NCI-H128 (cell line): ENCODE data around the gene ARSB.

ENCODE experiments used
- DNase-seq: peaks from one replicate; lab custom pipeline; 2025; ENCODE audit not compliant: unreplicated experiment; lab: John Stamatoyannopoulos, UW

ARSB gene

DNA sequence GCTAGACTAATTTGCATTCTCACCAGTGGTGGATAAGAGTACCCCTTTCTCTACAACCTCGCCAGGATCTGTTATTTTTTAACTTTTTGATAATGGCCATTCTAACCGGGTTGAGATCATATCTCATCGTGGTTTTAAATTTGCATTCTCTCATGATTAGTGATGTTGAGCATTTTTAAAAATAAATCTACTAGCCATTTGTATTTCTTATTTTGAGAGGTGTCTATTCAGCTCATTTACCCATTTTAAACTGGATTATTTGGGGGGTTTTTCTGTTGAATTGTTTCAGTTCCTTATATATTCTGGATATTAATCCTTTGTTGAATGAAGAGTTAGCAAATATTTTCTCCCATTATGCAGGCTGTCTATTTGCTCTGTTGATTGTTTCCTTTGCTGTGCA lies 139.6 kb downstream of the ARSB start:
- DNase-seq: no peak

DNA sequence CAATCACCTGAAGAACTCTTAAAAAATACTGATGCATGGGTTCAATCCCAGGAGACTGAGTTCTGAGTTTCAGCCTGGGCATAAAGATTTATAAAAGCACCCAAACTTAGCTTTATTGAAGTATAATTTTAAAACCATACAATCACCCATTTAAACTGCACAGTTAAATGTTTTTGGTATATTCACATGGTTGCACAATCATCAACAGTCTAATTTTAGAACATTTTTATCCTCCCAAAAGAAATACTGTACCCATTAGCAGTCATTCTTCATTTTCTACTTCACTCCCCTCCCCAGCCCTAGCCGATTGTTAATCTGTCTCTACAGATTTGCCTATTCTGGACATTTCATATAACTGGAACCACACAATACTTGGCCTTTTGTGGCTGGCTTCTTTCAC lies 141.7 kb downstream of the ARSB start:
- no peak for DNase-seq

DNA sequence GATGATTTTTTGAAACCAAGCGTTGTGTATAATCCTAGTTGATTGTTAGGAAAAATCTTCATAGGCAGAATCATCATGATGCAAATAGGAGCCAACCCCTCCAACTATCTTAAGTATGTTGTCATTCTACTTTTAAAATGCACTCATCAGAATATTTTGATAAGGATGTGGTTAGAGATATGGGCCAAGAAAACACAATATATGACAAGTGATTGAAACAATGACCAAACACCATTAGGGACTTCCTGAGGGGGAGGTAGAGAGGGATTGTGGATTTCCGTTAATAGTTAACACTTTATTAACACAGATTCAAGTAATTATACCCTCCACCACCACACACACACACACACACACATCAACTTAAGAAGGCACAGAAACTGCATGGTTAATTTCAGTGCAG lies 143.3 kb downstream of the ARSB start:
- DNase-seq: no peak

DNA sequence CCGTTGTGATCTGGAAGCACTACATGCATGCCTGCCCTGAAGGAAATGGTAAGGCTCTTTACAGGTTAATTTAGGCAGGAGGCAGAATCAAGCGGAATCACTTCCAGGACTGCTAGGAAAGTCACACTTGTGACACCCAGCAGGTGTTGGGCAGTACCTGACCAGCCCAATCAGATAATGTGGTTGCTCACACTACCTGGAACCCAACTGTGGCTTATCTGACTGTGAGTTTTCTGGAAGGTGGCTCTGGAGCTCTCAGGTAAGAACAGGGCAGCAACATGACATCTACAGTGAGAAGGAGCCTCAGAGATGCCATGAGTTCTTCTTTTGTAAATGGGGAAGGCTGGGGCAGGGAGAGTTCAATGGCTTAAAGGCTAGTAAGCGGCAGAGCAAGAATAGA lies 146.4 kb downstream of the ARSB start:
- no peak for DNase-seq

DNA sequence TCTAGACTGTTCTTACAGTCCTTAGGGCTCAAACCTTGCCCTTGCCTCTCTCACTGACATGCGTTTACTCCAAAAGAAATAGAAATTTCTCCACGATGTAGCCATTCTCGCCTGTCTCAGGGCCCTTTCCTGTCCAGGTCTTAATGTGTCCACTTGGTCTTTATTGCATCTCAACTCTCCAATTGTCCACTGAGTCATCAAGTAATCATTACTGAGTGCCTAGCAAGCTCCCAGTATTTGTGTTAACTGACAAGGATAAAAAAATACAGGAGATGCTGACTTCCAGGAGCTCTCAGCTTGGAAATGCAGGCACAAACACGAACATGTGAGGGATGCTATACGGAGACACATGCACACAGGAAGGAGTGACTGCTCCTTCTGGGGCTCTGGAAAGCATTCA lies 147.3 kb downstream of the ARSB start:
- DNase-seq: no peak

DNA sequence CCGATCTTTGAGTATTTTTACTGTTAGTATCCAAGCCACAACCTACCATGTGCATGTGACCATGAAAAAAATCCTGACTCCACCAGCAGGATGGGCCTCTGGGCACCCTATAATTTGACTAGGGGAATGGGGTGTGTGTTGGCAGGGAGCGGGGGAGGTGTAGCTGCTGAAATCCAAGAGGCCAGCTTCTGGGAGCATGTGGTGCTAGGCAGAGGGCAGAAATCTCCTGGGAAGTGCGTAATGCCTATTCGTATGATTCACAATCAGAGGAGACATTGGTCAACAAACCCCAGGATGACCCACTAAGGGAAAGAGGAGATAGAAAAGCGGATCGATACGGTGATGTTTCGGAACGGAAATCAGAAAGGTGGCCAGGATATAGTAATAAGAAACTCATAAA lies 149.9 kb downstream of the ARSB start:
- DNase-seq: no peak

DNA sequence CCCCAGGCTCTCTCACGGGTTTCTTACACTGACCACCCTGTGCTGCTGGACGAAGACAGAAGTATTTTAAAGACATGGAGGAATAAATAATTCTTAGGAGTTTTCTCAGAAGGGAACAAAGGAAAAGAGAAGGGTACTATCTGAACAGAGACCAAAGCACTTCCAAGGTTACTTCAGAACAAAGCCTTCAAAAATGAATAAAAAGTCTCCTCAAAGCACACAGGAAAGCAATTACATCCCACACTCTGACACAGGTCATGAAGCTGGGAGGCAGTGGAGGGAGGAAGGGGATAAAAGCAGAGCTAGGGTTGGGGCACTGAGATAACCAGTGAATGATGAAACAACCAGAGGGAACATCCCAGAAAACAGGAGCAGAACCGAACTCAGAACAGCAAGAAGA lies 151.8 kb downstream of the ARSB start:
- no peak for DNase-seq

DNA sequence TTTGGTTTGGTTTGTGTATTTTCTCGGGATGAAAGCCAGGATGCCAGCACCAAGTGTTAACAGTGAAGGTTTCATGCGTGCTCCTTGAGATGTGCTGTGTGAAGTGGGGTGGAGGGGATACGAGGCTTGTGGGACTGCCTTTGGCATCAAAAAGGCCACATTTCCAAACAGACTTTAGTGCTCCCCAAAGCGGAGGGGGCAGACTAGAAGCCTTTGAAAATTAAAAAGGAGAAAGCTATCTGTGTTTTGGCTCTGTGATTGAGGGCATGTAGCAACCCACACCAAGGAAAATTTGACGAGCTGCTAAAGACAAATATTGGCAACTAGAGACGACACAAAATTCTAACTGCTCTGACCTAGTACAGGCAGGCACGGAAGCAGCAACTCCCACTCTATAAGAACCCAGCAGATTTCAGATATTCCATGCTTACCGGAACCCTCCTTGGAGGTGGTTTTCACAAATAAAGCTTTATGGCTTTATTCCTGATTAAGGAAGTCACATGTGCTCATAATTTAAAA lies 154.5 kb downstream of the ARSB start:
- no peak for DNase-seq

DNA sequence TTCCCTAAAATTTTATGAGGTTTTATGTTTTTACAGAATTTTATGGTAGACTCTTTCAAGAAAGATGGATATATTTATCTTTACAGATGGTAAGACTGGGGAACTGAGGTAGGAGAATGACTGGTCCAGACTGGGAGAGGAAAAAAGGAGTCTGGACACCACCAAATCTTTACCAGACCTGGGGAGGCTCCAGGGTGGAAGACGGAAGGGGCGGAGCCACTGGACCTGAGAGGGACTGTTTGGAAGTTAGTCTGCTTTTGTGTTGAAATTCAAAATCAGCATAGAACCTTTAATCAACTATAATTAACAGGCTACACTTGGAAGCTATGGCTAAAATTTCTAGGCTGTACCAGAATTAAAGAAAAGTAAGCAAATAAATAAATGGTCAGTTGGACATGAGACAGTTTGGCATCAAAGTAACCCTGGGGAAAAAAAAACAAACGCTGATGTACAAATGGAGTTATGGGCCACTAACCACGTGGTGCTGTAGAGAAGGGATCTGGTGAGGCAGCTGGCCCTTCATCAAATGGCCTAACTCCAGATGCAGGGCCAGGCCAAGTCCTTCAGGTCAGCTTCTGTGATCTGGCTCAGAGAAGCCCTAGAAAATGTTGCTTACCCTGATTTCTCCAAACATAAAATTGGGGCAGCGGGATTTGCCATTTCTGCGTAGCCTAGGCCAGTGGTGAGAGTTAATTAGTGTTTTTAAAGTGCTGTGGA lies 155.1 kb downstream of the ARSB start:
- DNase-seq: no peak

DNA sequence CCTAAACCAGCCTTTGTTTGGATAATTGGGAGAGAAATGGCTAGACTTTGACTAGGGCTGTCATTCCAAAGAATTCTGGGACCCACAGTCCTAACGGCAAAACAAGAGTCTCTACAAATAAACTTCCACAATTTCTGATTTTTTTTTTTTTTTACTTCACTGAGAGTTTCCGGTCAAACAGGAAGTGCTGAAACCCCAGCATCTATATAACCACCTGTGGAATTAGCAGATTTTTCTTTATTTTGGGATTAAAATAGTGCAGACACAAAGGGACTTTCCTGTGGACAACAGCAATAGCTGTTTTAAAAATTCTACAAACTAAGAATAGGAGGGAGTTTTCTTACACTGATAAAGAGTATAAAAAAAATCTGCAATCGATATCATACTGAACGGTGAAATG lies 157.4 kb downstream of the ARSB start:
- DNase-seq: no peak

DNA sequence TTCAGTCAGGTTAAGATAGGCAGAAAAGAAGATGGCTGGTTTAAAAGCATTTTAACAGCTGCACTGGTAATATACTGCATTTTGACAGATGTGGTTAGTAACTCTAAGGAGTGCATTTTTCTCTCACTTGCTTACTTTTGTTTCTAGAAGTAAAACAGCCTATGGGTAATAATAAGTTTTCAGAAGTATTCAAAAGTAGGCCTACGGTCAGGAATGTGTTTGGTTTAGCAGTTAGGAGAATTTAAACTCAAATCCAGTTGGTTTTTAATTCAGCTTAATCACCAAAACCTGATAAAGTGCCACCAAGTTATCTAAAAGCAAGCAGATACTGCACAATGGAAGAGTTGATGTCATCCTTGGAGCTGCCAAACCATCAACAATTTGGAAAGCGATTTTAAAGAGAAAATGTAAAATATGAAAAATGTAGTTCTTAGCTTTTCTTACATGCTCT lies 160.3 kb downstream of the ARSB start:
- no peak for DNase-seq

DNA sequence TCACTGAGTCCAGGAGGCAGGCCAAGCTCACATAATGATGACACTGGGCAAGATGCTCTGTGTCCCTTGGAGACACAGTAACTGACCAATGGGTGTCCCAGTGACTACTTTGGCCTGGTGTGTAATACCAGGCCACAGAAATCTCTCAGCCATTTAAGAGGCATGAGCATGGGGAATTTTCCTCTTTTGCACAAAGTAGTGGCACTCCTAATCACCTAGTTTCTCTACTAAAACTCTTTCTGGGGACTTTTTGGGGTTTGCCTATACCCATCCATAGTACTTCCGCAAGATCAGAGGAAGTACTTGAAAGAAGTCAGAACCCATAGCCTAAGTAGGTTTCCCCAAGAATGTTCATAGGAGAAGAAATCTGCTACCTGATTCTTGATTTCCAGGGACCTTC lies 161.9 kb downstream of the ARSB start:
- no peak for DNase-seq

DNA sequence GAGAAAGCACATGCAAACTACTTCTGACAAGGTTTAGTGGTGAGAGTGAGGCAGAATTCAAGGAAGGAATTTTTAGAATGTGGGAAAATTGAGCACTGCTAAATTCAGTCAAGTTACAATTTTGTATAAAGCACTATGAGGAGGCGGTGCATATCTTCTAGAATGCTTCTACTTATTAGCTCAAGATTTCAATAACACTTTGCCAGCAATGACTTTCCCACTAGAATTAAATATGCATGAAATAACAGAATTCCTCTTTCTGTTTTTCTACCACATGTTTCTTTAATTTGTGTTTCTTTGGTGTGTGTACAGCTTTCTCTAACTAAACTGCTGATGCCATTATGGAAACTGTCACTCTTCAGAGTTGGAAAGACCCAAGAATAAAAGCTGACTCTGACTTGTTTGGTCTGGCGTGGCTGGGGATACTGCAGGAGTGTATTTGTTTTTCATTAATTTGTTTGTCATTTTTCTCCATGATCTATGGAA lies 163.5 kb downstream of the ARSB start:
- no peak for DNase-seq

DNA sequence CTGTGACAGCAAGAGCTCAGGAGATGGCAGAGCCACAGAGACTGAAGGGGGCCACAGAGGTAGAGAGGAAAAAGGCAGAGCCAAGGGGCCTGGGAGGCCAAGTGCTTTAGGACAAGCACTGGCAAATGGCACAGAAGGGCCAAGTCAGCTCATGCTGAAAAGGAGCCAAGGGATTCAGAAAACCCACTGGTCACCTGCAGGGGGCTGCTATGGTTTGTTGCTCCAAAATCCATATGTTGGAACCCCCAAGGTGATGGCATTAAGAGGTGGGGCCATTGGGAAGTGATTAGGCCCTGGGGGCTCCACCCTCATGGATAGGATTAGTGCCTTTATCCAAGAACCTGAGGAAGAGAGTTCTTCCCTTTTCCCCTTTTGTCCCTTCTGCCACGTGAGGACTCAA lies 165.4 kb downstream of the ARSB start:
- no peak for DNase-seq

DNA sequence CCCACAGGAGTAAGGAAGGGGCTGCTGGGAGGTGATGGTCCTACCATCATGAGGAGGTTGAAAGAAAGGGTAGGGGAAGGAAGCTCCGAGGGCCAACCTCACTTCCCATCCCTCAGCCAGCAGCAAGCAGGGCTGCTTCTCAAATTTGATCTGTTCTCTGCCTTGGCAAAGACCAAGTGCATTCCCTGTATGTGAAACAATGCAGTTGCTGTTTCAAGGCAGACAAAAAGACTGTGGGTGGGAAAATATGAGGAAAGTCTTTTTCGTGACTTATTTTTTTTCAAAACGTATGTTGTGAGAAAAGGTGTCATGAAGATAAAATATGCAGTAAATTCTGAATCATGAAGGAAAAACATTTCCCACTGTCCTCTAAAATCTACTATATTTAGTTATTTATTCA lies 165.9 kb downstream of the ARSB start:
- DNase-seq: no peak

DNA sequence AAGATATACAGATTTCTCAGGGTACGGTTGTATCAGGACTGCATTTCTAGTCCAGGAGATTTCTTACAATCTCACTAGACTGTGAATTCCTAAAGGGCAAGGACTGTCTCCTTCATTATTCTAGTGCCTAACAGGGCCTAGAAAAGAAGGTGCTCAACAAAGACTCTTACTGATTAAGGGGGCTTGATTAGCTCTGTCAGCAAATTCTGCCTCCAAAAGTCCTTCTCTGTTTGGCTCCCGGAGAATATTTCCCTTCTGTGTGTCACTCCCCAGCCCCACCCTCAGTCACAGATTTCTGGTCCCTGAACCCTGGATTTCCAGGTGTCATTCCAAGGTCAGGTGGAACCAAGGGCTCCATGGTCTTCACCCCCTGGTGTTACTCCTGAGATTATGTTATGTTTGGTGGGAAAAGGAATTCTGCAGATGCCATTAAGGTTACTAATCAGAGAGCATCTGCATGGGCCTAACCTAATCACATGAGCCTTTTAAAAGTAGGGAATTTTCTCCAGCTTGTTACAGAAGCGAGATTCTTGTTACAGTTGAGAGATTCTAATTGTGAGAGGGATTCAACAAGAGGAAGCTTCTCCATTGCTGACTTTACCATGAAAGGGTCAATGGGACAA lies 168.9 kb downstream of the ARSB start:
- no peak for DNase-seq

DNA sequence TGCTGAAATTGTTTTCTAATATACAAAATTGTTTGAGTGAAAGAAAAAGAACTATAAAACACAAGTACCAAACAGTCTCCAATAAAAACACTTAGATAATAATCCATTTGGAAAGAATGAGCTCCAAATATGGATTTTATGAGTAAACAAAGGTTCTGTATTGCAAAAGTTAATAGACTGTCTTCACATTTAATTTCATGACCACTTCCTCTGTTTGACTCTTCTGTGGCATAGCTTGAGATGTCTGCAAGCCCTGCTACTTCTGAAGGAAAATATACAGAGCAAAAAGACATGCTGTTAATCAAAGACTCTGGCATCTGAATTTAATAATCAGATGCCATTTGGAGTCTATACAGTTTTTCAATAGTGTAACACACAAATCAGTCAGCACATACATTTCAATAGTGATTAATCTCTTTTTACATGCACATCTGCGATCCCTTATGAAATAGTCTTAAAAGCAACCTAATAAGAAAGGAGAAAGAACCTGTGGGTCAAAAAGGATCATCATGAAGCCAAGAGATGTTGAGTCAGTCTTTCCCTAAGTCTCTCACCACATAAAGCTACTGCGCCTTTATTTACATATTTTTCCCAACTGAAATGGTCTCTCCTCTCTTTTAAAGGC lies 171.1 kb downstream of the ARSB start:
- no peak for DNase-seq

DNA sequence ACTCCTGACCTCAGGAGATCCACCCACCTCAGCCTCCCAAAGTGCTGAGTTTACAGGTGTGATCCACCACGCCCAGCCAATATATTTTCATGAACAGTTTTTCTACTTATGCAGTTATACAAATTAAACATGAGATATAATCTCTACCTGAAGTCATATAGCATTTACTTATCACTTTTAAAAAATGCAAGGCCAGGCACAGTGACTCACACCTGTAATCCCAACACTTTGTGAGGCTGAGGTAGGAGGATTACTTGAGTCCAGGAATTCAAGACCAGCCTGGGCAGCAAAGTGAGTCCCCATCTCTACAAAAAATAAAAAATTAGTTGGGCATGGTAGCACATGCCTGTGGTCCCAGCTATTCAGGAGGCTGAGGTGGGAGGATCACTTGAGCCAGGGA lies 171.8 kb downstream of the ARSB start:
- DNase-seq: no peak

DNA sequence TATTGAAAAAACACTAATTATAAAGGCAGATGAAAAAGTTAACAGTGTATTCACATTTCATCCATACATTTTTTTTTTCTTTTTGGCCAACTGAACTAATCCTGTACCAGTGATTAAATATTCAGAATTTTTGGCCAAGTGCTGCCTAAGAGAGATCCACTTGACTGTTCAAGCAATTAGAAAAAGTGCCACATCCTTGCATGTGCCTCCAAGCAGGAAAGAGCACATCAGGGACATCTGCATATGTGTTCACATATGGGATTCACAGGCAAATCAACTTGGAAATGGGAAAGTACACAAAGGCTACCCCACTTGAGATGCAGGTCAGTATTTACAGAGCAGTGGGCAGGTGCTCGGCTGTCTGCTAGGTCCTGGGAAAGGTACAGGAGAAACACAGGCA lies 173.2 kb downstream of the ARSB start:
- no peak for DNase-seq

DNA sequence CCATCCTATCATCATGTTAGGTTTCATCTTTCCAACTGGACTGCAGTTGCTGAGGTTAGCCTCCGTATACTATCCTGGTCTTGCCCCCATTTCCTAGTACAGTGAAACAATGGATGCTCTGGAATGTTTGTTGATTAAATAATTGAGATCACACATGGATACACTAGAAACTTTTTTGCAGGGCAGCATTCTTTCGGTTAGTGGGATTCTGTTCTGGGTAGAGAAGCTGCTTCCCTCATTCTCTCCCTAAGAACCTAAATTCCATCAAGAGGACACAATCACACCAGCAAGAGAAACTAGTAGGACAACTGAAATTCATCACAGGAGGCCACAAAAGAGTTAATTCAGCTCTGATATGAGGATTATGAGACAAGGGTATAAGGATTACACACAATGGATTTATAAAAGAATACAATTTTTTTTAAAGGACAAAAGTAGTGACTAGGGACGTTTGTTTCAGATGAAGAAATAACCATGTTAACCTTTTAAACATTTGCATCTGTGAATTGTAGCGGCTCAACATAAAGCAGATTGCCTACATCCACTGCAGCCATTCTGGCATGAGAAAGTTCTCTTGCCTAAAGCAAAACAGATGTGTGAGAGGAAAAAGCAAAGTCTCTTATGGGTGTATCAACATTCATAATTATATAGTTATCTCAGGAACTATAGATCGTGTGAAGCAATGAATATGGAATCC lies 173.8 kb downstream of the ARSB start:
- DNase-seq: no peak

DNA sequence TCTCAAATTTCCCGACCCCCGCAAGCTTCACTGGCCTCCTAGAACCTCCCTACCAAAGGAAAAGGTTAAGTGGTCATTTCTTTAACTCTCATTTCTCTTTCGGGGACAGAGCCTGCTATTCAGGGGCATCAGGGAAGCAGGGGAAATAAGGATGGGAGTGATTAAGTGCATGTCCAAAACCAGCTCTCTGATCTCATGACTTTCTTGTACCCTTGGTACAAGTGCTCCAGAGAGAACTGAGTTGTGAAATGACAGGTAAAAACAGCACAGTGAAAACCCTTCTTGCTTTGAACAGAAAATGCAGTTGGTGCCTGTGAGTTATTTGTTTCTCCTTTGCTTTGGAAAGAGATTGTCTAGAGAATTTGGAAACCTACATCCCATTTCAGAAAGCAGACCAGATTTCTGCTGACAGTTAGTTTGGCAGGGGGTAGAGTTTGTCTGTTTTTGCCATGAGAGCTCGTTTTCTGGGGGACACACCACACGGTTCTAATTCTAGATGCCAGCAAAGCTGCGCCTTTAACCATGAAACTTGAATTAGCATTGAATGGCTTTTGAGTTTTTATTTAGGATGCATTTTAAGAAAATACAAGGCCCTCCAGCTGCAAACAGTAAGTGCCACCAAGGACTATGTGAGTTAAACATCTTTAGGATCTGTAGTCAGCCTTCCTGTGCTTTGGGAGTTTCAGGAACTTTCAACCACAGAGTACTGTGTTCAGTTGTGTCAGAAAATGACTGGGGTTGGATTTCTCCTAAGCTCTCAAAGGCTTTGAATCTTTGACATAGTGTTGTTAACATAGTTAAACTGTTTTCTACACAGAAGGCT lies 174.8 kb downstream of the ARSB start:
- no peak for DNase-seq
